Smooth muscle cell of the brain vasculature (primary cell): ENCODE measurements around the gene ZBTB32.
"Not testable (repeated sequence)": the region's sequence is repeated elsewhere in the genome, so short reads cannot be mapped to it uniquely, and the experiment has no call there.

Experiments
- DNase-seq: peaks from one replicate; pipeline ENCODE4 v3.0.0-alpha.2; 2012; ENCODE audit warnings: low read depth, low spot score

Gene ZBTB32, protein sequence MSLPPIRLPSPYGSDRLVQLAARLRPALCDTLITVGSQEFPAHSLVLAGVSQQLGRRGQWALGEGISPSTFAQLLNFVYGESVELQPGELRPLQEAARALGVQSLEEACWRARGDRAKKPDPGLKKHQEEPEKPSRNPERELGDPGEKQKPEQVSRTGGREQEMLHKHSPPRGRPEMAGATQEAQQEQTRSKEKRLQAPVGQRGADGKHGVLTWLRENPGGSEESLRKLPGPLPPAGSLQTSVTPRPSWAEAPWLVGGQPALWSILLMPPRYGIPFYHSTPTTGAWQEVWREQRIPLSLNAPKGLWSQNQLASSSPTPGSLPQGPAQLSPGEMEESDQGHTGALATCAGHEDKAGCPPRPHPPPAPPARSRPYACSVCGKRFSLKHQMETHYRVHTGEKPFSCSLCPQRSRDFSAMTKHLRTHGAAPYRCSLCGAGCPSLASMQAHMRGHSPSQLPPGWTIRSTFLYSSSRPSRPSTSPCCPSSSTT

DNA sequence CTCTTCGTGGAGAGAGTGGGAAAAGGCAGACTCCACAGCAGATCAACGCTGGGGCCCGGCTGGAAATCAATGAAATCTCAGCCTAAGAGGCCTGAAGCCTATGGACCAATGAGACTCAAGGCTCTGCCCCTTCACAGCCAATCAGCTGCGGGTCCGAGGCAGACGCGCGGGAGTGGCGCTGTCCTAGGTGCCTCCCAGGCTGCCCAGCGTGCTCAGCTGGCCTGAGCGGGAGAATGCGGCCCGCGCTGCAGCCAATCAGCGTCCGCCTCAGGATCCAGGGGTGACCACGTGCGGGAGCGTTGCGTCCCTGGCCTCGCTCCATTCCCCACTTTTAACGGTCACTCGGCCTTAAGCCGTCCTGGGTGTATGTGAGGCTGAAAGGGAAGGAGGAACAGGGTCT, at the start of gene ZBTB32:
ZBTB32 (plus strand) TSS at position 341 of the 400 bp plus-strand sequence. CDS start 10,069 bp downstream, outside the sequence.
- no peak for DNase-seq

DNA sequence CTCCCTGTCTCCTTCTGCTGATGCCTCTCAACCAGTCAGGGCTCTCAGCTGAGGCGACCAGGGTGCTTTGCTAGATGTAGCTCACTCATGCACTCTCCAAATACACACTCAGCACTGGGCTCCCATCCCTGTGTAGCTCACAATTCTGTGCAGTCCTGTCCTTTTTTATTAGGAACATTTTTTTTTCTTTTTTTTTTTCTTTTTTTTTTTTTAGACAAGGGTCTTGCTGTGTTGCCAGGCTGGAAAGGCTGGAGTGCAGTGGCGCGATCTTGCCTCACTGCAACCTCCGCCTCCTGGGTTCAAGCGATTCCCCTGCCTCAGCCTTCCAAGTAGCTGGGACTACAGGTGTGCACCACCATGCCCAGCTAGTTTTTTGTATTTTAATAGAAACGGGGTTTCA, 49.5 kb upstream of the ZBTB32 start:
- DNase-seq: not testable (repeated sequence)

DNA sequence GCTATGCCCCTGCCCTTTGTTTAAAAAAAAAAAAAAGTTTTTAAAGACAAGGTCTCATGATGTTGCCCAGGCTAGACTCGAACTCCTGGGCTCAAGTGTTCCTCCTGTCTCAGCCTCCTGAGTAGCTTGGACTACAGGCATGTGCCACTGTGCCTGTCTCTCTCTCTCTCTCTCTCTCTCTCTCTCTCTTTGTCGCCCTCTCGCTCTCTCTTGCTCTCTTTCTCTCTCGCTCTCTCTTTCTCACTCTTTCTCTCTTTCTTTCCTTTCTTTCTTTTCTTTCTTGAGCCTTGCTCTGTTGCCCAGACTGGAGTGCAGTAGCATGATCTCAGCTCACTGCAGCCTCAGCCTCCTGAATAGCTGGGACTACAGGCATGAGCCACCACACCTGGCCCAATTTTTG, 48.8 kb upstream of the ZBTB32 start:
- DNase-seq: no peak

DNA sequence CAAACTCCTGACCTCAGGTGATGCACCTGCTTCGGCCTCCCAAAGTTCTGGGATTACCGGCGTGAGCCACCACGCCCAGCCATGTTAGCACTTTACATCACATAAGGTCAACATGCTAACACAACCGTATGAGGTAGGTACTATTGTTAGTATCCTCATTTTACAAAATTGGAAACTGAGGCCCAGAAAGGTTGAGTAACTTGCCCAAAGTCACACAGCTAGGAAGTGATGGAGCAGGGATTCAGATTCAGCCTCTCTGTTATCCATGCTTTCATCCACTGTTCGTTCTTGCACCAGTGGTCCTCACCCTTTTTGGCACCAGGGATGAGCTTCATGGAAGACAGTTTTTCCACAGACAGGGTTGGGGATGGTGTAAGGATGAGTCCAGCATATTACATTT, 47.7 kb upstream of the ZBTB32 start:
- no peak for DNase-seq

DNA sequence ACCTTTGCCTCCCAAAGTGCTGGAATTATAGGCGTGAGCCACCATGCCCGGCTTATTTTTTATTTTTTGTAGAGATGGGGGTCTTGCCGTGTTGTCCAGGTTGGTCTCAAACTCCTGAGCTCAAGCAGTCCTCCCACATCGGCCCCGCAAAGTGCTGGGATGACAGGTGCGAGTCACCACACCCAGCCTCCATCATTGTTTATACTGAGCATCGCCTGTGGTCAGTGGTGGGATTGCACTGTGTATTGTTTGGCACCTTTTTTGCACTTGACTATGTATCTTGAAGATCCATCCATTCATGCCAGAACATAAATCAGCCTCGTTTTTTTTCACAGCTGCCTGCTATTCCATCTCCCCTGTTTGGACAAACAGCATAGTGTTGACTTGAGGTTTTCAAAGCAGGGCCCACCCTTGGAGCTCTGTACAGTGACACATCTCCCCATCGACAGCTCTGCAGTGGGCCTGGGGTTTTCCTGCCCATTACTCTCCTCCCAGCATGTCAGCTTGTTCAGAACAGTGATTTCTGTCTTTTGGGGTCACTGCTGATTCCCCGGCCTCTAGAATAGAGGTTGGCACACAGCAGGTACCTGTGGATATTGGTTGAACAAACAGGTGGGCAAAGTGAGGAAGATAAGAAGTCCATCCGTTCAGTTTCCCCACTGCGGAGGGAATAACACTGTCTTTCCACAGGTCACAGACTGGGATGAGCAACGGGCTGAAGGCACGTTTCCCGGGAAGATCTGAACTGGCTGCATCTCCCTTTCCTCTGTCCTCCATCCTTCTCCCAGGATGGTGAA, 46.3 kb upstream of the ZBTB32 start:
- no peak for DNase-seq

DNA sequence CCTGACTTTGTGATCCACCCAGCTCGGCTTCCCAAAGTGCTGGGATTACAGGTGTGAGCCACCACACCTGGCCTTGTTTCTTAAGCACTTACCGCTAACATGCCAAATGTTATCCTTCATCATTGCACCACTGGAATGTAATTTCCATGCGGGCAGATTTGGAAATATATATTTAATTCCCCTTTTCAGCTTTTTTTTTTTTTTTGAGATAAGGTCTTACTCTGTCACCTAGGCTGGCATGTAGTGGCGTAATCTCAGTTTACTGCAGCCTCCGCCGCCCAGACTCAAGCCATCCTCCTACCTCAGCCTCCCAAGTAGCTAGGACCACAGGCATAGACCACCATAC, 42.4 kb upstream of the ZBTB32 start:
- no peak for DNase-seq

DNA sequence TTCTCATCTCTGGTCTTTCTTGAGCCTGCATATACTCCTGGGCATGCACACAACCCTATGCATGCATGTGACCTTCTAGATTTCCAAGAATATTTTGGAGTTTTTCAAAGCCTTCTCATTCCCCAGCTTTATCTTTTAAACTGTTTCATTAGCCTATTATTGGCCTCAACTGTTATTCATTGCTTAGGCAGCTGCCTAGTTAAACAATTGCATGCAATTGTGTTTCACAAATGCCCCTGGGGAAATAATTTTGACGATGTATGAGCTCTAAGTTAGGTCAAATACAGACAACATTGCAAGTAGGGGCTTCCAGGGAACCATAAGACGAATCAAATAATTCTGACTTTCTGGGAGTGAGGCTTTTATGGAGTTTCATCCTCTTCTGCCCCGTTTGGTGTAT, 40.4 kb upstream of the ZBTB32 start:
- no peak for DNase-seq

DNA sequence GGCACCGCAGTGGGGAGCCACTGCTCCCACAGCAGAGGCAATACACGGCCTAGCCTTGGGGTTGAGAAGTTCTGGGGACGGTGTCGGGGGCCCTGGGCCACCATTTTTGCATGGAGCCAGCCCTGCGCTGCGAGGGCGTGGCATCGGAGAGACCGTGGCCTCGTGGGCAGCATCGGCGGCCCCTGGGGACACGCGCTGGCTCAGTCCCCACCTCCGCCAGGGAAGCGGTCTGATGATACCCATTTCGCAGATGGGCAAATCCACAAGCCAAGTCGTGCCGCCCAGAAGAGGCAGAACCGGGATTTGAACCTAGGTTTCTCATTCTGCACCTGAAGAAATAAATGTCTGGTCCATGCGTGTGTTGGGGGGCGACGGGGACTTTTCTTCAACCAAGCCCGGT, 39.2 kb upstream of the ZBTB32 start:
- DNase-seq: no peak

DNA sequence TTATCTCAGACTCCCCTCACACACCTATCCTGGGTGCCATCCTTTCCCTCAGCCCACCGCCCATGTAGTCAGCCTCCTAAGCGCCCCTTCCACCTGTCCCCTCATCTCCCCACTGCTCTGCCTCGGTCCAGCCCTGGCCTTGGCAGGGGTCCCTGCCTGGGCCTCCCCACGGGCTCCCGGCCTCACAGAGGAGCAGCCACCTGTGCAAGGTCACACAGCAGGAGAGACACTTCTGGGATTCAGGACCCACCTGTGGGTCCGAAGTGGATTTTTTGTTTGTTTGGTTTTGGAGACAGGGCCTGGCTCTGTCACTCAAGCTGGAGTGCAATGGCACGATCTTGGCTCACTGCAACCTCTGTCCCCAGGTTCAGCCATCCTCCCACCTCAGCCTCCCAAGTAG, 38.8 kb upstream of the ZBTB32 start:
- DNase-seq: no peak

DNA sequence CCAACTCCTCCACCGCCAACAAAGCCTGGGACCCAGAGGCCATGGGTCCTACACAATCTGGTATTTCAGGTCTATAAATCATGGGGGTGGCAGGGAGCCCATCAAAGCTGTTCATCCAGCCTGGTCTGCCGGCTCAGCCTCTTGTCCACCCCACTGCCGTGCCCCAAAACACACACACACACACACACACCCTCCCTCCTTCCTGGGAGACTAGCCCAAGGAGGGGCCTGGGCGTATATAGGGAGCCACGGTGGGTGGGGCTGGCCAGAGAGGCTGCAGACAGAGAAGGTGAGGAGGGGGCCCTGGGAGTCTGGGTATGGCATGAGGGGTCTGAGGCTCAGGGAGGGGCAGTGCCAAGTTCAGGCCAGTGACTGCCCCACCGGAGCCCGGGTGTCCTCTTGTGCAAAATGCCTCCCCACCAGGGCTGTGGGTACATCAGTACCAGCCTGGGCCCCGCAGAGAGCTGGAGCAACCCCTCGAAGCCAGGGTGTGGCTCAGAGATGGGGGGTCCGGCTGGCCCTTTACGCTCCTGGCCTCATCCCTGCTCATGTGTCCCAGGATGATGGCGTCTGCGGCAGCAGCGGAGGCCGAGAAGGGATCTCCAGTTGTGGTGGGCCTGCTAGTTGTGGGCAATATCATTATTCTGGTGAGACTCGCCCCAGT, 38.0 kb upstream of the ZBTB32 start, which contains the start of gene UPK1A:
UPK1A (plus strand) TSS at position 267 of the 663 bp plus-strand sequence; CDS start at position 563, 296 bp downstream.
- no peak for DNase-seq

DNA sequence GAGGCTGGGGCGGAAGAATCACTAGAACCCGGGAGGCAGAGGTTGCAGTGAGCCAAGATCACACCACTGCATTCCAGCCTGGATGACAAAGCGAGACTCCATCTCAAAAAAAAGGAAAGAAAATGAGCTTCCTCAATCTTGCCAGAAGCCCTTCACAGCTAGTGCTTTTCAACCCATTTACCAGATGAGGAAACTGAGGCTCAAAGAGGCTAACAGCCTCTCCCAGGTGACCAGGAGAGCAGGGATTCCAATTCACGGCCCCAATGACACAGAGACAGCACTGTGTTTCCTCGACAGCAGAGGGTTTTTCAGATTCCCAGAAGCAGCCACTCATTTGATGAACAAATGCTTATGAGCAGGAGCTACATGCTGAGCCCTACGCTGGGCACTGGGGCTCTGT, 34.8 kb upstream of the ZBTB32 start:
- DNase-seq: no peak

DNA sequence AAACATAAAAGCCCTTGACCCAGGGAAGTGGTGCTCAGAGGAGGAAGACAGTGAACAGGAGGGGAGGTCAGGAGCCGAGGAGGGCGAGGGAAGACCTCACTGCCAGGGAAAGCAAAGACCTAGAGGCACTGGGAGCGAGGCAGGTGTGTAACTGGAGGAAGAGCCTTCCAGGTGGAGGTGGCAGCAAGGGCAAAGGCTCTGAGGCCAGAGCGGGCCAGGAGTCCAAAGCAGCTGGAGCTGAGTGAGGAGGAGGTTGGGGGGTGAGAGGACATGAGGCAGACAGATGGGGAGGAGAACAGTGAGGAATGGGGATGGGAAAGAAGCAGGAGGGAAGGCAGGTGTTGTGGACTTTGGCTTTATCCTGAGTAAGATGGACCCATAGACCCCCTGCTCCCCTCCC, 34.4 kb upstream of the ZBTB32 start:
- no peak for DNase-seq

DNA sequence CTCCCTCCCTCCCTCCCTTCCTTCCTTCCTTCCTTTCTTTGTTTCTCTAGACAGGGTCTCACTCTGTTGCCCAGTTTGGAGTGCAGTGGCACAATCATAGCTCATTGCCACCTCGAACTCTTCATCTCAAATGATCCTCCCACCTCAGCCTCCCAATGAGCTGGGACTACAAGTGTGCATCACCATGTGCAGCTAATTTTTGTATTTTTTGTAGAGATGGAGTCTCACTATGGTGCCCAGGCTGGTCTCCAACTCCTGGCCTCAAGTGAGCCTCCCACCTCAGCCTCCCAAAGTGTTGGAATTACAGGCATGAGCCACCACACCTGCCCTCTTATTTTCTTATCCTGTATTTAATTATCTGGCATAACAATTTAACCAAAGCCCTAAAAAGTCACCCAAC, 33.7 kb upstream of the ZBTB32 start:
- no peak for DNase-seq

DNA sequence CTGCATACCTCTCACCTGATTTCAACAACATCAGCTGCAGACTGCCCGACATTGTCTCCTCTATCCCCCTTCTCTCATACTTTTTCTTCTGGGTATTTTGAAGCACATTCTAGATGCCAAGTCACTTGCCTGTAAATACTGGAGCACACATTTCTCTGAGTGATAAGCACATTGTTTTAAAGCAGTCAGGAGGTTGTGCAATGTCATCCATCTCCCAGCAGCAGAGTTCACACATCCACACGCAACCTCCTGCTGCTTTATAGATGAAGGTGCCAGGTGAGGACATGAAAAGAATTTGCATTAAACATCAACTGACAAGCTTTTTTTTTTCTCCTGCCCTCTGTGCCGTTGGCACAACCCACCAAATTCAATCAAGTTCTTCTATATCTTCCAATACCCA, 32.5 kb upstream of the ZBTB32 start:
- DNase-seq: no peak

DNA sequence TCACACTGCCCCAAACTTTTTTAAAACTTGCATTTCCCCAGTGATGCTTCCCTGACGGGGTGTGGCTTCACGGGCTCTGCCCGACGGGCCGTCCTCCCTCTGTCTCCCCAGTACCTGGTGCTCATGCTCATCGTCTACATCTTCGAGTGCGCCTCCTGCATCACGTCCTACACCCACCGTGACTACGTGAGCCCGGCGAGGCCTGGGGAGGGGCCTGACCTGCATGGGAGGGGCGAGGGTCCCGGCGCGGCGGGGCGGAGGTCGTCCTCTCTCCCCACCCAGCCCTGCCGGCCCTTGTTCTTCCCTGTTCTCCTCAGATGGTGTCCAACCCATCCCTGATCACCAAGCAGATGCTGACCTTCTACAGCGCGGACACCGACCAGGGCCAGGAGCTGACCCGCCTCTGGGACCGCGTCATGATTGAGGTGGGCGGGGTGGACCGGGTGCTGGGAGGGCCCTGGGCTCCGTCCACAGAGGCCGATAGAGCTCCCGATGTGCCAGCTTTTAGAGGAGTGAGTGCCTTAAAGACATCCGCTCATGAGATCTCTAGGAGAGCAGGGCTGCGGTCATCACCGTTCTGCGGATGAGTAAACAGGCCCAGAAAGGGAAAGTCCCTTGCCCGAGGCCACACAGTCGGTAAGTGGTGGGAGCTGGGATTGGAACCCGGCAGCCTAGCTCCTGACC, 31.1 kb upstream of the ZBTB32 start:
- DNase-seq: no peak

DNA sequence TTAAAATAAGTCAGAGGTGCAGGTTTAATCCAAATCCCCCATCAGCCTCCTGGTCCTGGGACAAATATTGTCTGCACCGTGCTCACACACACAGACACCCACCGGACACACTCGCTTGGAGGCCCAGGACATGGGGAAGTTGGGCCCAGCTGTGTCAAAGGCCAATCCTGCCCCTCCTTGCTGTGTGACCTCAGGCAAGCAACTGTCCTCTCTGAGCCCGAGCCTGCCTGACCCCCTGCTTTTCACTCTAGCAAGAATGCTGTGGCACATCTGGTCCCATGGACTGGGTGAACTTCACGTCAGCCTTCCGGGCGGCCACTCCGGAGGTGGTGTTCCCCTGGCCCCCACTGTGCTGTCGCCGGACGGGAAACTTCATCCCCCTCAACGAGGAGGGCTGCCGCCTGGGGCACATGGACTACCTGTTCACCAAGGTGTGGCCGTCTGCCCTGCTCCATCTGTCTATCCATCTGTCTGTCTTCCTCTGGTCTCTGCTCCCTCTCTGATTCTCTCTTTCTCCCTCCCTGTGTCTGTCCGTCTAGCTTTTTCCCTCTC, 28.7 kb upstream of the ZBTB32 start:
- no peak for DNase-seq

DNA sequence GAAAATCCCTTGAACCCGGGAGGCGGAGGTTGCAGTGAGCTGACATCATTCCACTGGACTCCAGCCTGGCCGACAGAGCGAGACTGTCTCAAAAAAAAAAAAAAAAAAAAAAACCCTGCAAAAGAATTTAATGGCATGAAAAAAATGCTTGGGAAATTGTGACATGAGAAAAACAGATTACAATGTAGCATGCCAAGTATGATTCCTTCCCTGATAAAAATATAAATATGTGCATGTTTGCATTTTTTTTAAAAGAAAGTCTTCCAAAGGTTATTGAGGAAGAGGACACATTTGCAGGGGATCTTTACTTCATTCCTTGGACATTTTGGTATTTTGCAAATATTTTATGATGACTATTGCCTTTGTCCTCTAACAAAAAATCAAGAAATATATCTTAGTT, 14.5 kb upstream of the ZBTB32 start:
- DNase-seq: no peak

DNA sequence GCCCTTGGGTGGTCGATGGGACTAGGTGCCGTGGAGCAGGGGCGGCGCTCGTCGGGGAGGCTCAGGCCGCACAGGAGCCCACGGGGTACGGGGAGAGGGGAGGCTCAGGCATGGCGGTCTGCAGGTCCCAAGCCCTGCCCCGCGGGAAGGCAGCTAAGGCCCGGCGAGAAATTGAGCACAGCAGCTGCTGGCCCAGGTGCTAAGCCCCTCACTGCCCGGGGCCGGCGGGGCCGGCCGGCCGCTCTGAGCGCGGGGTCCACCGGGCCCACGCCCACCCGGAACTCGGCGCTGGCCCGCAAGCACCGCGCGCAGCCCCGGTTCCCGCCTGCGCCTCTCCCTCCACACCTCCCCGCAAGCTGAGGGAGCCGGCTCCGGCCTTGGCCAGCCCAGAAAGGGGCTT, 13.3 kb upstream of the ZBTB32 start:
- not testable (repeated sequence) for DNase-seq

DNA sequence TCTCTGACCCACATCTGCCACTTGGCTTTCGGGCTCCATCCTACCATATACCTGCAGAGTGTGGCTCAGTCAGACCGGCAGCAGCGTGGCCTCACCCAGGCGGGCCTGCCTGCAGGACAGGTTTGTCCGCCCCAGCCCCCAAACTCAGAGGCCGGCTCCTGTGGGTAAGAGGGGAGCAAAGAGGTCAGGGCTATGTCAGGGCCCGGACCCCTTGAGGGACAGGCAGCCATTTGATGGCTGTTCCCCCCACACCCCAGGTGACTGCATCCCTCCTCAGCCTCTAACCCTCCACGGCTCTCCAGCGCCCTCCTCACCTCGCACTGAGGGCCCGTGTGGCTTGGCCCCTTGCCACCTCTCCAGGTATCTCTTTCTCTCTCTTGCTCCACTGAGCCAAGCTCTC, 12.3 kb upstream of the ZBTB32 start:
- no peak for DNase-seq

DNA sequence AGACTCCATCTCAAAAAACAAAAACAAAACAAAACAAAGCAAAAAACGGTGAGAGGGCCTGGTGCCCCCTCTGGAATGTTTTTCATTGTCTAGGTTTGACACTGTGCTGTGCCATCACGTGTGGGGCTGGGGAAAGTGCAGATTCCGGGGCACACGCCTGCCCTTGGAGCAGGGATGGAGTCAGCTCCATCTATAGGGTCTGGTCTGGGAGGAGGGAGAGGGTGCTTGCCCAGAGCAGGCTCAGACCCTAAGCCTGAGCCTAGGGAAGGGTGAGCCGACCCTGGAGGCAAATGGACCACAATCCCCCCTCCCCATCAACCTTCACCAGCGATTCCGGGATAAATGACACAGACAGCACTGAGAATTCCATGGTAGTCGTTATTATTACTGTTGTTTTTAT, 10.9 kb upstream of the ZBTB32 start:
- DNase-seq: no peak

DNA sequence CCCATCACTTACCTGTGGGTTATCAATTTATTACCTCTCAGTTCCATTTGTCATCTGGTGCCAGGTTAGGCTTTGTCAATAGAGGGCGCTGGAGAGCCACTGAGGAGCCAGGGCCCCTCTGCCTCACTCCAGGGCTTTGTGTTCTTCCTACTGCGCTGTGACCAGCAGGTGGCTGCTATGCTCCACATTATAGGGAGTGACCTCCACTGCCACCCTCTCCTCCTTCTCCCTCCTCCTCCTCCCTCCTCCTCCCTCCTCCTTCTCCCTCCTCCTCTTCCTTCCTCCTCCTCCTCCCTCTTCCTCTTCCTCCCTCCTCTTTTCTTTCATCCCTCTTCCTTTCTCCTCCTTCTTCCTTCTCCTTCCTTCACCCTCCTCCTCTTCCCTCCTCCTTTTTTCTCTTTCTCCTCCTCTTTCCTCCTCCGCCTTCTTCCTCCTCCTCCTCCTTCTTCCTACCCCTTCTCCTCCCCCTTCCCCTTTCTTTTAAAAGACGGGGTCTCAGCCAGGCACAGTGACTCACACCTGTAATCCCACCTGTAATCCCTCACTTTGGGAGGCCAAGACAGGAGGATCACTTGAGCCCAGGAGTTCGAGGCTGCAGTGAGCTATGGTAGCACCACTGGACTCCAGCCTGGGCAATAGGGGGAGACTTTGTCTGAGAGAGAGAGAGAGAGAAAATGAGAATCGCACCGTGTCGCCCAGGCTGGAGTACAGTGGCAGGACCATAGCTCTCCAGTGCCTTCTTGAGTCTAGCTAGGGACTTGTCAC, 10.3 kb upstream of the ZBTB32 start:
- peak; percentile 24 for DNase-seq
